GM23248 (cell line): Measurements from ENCODE around the gene TPCN2.

ENCODE experiments used
- EZH2 ChIP-seq: fragments of 200-600 bp; sonication (generic); IDR thresholded peaks from 2 replicates; pipeline ENCODE4 v1.6.1; 2018; ENCODE audit warnings: antibody characterized with exemption, mild to moderate bottlenecking; ENCODE audit not compliant: insufficient read depth, poor library complexity, severe bottlenecking
- EZH2phosphoT487 ChIP-seq: fragments of 200-600 bp; sonication (generic); IDR thresholded peaks from 2 replicates; pipeline ENCODE4 v1.6.1; 2018; ENCODE audit warnings: antibody characterized with exemption, moderate library complexity, mild to moderate bottlenecking, low read depth; ENCODE audit not compliant: insufficient read depth

- no peak for TF ChIP-seq EZH2phosphoT487
- no peak for TF ChIP-seq EZH2
Observed at GRCh38 chr11:69050592-69051380, 2.1 kb downstream of the TPCN2 start.
